ENCODE measurements around the gene NDUFB2.
"Not testable (repeated sequence)": the region's sequence is repeated elsewhere in the genome, so short reads cannot be mapped to it uniquely, and the experiment has no call there.

Gene NDUFB2

DNA sequence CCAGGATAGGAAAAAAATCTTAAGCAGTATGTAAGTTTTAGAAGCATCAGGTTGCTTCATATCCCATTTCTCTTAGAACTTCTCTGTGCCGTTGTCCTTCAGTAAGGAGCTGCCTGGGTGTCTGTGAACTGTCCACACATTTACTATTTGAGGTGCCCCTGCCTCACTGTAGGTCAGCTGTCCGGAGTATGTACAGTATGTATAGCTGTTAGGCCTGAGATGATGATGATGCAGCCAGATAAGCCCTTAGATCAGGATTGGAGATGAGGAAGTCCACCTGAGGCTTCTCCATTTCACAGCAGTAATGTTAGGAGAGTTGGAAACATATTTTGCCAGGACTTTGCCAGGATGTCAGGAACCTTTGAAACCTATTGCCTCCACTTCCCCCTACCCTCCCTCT lies 7.7 kb downstream of the NDUFB2 start:
- TF ChIP-seq, protein P1, sequence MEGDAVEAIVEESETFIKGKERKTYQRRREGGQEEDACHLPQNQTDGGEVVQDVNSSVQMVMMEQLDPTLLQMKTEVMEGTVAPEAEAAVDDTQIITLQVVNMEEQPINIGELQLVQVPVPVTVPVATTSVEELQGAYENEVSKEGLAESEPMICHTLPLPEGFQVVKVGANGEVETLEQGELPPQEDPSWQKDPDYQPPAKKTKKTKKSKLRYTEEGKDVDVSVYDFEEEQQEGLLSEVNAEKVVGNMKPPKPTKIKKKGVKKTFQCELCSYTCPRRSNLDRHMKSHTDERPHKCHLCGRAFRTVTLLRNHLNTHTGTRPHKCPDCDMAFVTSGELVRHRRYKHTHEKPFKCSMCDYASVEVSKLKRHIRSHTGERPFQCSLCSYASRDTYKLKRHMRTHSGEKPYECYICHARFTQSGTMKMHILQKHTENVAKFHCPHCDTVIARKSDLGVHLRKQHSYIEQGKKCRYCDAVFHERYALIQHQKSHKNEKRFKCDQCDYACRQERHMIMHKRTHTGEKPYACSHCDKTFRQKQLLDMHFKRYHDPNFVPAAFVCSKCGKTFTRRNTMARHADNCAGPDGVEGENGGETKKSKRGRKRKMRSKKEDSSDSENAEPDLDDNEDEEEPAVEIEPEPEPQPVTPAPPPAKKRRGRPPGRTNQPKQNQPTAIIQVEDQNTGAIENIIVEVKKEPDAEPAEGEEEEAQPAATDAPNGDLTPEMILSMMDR (IDR thresholded peaks at IDR 0.05; ENCODE audit: insufficient read depth, missing control alignments): no peak
- DNase-seq (ENCODE audit: insufficient read length, low spot score) (no peak), FAIRE-seq (no peak)

DNA sequence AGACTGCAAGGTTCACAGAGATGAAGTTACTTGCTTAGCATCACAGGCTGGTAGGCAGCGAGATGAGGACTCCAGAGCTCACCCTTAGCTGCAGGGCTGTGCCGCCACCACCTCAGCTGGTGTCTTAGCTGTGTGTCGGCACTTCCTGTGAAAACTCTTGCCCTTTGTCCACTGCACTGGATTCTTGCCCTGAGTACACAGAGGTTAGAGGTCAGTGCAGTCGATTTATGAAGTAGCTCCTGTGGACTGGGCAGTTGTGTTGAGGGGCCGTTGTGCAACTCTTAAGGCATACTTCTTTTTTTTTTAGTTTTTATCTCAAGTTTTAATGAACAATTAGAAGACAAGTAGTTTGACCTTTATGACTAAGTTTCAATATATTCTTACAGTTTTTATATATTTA lies 10.6 kb downstream of the NDUFB2 start:
- TF ChIP-seq, protein P1 (IDR thresholded peaks at IDR 0.05; ENCODE audit: insufficient read depth, missing control alignments): no peak
- DNase-seq (ENCODE audit: insufficient read length, low spot score): no peak
- no peak for FAIRE-seq

DNA sequence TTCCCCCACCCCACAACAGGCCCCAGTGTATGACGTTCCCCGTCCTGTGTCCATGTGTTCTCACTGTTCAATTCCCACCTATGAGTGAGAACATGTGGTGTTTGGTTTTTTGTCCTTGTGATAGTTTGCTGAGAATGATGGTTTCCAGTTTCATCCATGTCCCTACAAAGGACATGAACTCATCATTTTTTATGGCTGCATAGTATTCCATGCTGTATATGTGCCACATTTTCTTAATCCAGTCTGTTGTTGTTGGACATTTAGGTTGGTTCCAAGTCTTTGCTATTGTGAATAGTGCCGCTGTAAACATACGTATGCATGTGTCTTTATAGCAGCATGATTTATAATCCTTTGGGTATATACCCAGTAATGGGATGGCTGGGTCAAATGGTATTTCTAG lies 12.3 kb downstream of the NDUFB2 start:
- not testable (repeated sequence) for DNase-seq (ENCODE audit: insufficient read length, low spot score); FAIRE-seq

DNA sequence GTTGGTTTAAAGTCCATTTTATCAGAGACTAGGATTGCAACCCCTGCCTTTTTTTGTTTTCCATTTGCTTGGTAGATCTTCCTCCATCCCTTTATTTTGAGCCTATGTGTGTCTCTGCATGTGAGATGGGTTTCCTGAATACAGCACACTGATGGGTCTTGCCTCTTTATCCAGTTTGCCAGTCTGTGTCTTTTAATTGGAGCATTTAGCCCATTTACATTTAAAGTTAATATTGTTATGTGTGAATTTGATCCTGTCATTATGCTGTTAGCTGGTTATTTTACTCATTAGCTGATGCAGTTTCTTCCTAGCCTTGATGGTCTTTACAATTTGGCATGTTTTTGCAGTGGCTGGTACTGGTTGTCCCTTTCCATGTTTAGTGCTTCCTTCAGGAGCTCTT lies 15.9 kb downstream of the NDUFB2 start:
- not testable (repeated sequence) for FAIRE-seq; DNase-seq (ENCODE audit: insufficient read length, low spot score)

DNA sequence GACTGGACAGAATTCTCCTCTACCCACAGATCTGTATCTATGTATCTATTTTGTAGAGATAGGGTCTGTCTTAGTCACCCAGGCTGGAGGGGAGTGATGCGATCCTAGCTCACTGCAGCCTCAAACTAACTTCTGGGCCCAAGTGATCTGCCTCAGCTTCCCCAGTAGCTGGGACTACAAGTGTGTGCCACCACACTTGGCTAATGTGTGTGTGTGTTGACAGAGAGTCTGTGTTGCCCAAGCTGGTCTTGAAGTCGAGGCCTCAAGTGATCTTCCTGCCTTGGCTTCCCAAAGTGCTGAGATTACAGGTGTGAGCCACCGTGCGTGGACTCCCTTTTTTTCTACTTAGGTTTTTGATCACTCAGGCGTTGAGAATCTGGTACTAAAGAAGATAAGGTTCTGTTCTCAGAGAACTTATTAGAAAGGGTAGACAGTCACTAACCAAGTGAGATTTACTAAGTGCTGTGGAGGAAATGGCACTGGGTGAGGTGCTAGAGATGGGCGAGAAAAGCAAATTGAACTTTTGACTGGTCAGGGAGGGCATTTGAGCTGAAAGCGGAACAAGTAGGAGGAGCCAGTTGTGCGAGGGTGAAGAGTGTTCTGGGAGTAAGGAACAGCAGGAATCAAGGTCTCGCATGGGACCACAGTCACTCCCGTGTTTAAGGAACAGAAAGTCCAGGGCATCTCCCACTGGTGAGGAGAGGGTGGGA lies 18.0 kb downstream of the NDUFB2 start:
- DNase-seq (ENCODE audit: insufficient read length, low spot score) (no peak), FAIRE-seq (no peak)
- TF ChIP-seq, protein P1 (IDR thresholded peaks at IDR 0.05; ENCODE audit: insufficient read depth, missing control alignments): no peak

DNA sequence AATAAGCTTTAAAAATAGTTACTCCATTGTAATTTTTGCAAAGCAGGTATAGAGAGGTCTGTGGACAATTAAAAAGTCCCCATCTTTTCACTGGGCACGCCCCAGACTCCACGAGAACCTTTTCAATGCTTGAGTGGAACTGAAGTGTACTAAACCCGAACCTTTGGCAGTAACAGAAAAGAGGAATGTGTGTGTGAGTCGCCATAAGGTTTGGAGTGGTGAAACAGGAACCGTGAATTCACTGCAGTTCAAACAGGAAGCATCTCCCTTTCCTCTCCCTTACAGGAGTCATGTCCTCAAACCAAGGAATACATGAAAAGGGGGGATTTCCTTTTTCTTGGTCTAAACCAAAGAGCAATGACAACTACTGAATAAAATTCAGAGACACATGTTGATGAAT lies 23.2 kb downstream of the NDUFB2 start:
- FAIRE-seq (no peak), DNase-seq (ENCODE audit: insufficient read length, low spot score) (no peak)
- TF ChIP-seq, protein P1 (IDR thresholded peaks at IDR 0.05; ENCODE audit: insufficient read depth, missing control alignments): no peak

DNA sequence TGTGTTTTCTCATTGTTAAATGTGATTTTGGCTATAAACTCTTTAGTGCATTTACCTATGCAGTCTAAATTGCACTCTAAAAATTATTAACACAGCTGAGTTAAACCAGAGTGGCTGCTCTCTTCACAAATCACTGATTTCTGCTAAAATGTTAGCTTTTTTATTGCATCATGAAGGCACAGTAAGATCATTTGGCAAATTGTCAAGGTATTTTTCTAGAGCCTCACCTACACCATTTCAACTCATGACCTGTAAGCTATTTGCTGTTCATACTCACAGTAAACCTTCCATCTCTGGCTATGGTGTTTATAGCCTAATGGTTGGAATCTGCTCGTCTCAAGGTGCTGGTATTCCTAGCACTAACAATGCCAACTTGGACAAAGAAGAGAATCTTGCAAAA lies 25.7 kb downstream of the NDUFB2 start:
- DNase-seq (ENCODE audit: insufficient read length, low spot score) (no peak), FAIRE-seq (no peak)
- TF ChIP-seq, protein P1 (IDR thresholded peaks at IDR 0.05; ENCODE audit: insufficient read depth, missing control alignments): no peak

DNA sequence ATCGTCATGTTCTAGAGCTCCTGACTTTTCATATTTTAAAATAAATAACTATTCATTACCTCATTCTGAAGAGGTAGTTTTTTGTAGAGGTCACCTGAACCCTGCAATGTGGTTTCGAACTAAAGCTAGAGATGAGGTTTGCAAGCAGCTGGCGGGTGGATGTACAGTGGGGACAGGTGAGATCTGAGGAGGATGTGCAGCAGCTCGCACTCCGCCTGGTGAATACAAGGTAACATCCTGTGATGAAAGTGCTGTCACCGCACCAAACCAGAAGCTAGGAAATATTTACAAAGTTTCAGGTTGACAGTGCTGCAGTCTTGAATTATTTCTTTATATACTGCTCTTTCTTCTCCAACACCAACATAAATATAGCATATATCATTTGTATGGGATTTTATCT lies 26.5 kb downstream of the NDUFB2 start:
- TF ChIP-seq, protein P1 (IDR thresholded peaks at IDR 0.05; ENCODE audit: insufficient read depth, missing control alignments): no peak
- FAIRE-seq (no peak), DNase-seq (ENCODE audit: insufficient read length, low spot score) (no peak)
